DND-41 (cell line): Measurements from ENCODE around the gene CASP4.
"Not testable (repeated sequence)": the region's sequence is repeated elsewhere in the genome, so short reads cannot be mapped to it uniquely, and the experiment has no call there.

Experiments used
- ATAC-seq: fragments of 200-7000 bp; cut with Tn5 transposase; 3 replicates; pipeline ENCODE4 v1.9.1; 2021; ENCODE audit warnings: low read depth; ENCODE audit not compliant: insufficient read depth
- DNase-seq: peaks from one replicate; pipeline ENCODE4 v3.0.0-alpha.2; 2020
- H2AFZ ChIP-seq: 2 replicates; pipeline ENCODE4 v1.6.0; 2012; ENCODE audit warnings: low read depth, low read length
- H3K27ac ChIP-seq: 2 replicates; pipeline ENCODE4 v1.5.1; 2012; ENCODE audit warnings: low read length, inconsistent platforms
- H3K27me3 ChIP-seq: fragments of 200-600 bp; sonication (generic); 2 replicates; pipeline ENCODE4 v1.6.0; 2012; ENCODE audit warnings: low read length, mild to moderate bottlenecking, inconsistent platforms; ENCODE audit not compliant: insufficient read depth, poor library complexity
- H3K36me3 ChIP-seq: 2 replicates; pipeline ENCODE4 v1.5.1; 2012; ENCODE audit warnings: low read length, inconsistent platforms; ENCODE audit not compliant: insufficient read depth
- H3K4me1 ChIP-seq: 2 replicates; pipeline ENCODE4 v1.5.1; 2012; ENCODE audit warnings: mild to moderate bottlenecking, low read length; ENCODE audit not compliant: insufficient read depth
- H3K4me2 ChIP-seq: 2 replicates; pipeline ENCODE4 v1.6.0; 2012; ENCODE audit warnings: mild to moderate bottlenecking, moderate library complexity, low read length, inconsistent platforms; ENCODE audit not compliant: insufficient read depth
- H3K4me3 ChIP-seq, 2 experiments: fragments of 200-600 bp in 1 of 2; shearing (Covaris generic) in 1 of 2; 2 replicates each; pipeline ENCODE4 v1.5.1; 2012 to 2016; ENCODE audit warnings: inconsistent platforms in 2 of 2, low read length in 2 of 2, mild to moderate bottlenecking in 2 of 2, low read depth in 1 of 2, moderate library complexity in 1 of 2
- H3K79me2 ChIP-seq: 2 replicates; pipeline ENCODE4 v1.6.0; 2012; ENCODE audit warnings: low read length, inconsistent platforms; ENCODE audit not compliant: insufficient read depth
- H3K9ac ChIP-seq: 2 replicates; pipeline ENCODE4 v1.6.0; 2012; ENCODE audit warnings: low read depth, mild to moderate bottlenecking, inconsistent platforms, low read length, moderate library complexity
- H3K9me3 ChIP-seq: 2 replicates; pipeline ENCODE4 v1.5.1; 2012; ENCODE audit warnings: low read length, moderate library complexity, mild to moderate bottlenecking, inconsistent platforms; ENCODE audit not compliant: insufficient read depth, severe bottlenecking
- H4K20me1 ChIP-seq: 2 replicates; pipeline ENCODE4 v1.6.0; 2012; ENCODE audit warnings: low read length; ENCODE audit not compliant: insufficient read depth
- CTCF ChIP-seq: IDR thresholded peaks from 2 replicates; pipeline ENCODE4 v1.5.1; 2012; ENCODE audit warnings: borderline replicate concordance, low read length, moderate library complexity, mild to moderate bottlenecking; ENCODE audit not compliant: poor library complexity, severe bottlenecking; ENCODE audit errors: extremely low read depth
- EZH2 ChIP-seq: IDR thresholded peaks from 3 replicates; pipeline ENCODE4 v1.6.1; 2012; ENCODE audit warnings: borderline replicate concordance, low read depth, mild to moderate bottlenecking, moderate library complexity, low read length, inconsistent platforms; ENCODE audit not compliant: severe bottlenecking

CASP4 gene

GRCh38 chr11:104991994-104992393 lies 23.6 kb upstream of the CASP4 start:
- Histone ChIP-seq H3K4me2 (no peak overlapping the region), H3K27ac (no peak overlapping the region), H3K9ac (no peak overlapping the region), H3K27me3 (no peaks in the 10 kb centered on the region), H3K4me3 (no peak overlapping the region), H3K4me1 (no peaks in the 10 kb centered on the region), H3K9me3 (no peaks in the 10 kb centered on the region), H3K36me3 (no peaks in the 10 kb centered on the region), H3K79me2 (no peaks in the 10 kb centered on the region), H2AFZ (no peak overlapping the region), H4K20me1 (no peaks in the 10 kb centered on the region)
- ATAC-seq, result no peak
- DNase-seq, result no peak
- TF ChIP-seq EZH2 (no peak), CTCF (no peak)

- ATAC-seq, result no peak
- no peak for TF ChIP-seq CTCF
- TF ChIP-seq EZH2, result no peak
- H3K27me3 ChIP-seq, result no peaks in the 10 kb centered on the region
These were observed 16.4 kb upstream of the CASP4 start for GRCh38 chr11:104984808-104985207.

DNA sequence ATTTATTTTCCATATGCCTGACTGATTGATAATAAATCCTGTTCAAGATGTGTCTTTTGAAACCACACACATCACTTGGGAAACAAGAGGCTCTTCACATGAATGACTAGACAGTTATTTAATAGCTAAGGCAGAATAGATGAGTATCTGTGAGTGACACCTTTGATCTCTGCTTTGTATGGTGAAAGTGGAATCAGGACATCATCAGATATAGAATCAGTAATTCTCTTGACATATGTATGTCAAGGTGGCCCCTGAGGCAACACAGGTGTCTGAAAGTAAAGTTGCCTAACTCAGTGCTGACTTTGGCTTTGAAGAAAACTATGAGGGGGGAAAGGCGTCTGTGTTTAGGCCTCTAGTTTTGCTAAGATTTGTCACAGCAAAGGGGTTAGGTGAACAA lies 11.5 kb upstream of the CASP4 start:
- H3K36me3 ChIP-seq, result no peaks in the 10 kb centered on the region
- H4K20me1 ChIP-seq, result no peaks in the 10 kb centered on the region
- H3K27me3 ChIP-seq, result no peaks in the 10 kb centered on the region
- no peak overlapping the region for H3K27ac ChIP-seq
- no peak overlapping the region for H3K9ac ChIP-seq
- H3K4me3 ChIP-seq, result no peak overlapping the region
- no peaks in the 10 kb centered on the region for H3K79me2 ChIP-seq
- no peak overlapping the region for H2AFZ ChIP-seq
- TF ChIP-seq CTCF (no peak), EZH2 (no peak)
- DNase-seq, result no peak
- H3K9me3 ChIP-seq, result no peaks in the 10 kb centered on the region
- H3K4me1 ChIP-seq, result no peaks in the 10 kb centered on the region
- no peak overlapping the region for H3K4me2 ChIP-seq
- no peak for ATAC-seq

More at GRCh38 chr11:104984808-104985207, 16.4 kb upstream of the CASP4 start:
- H3K4me2 ChIP-seq, result no peak overlapping the region
- no peaks in the 10 kb centered on the region for H3K4me1 ChIP-seq
- no peaks in the 10 kb centered on the region for H3K9me3 ChIP-seq
- no peaks in the 10 kb centered on the region for H3K79me2 ChIP-seq
- no peaks in the 10 kb centered on the region for H3K36me3 ChIP-seq
- no peaks in the 10 kb centered on the region for H4K20me1 ChIP-seq
- no peak overlapping the region for H3K27ac ChIP-seq
- no peak overlapping the region for H3K9ac ChIP-seq
- DNase-seq, result no peak
- H2AFZ ChIP-seq, result no peak overlapping the region
- H3K4me3 ChIP-seq, result no peak overlapping the region

DNA sequence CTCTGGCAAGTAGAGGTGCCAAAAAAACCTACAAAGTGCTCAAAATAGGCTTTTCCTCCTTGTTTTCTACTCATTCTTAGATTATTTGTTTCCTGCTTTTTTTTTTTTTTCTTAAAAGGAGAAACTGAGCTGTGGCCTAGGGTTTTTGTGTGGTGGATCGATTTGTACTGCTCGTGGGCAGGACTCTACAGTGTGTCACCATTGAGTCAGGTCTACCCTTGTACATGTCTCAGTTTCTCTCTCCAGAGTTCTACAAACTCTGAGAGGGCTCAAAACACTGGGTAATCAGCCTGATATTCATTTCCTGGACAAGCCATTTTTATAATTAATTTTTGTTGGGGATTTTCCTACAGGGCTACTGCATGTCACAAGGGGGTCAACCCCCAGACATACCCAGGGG lies 5.2 kb upstream of the CASP4 start:
- Histone ChIP-seq H3K4me2 (no peak overlapping the region), H3K9me3 (peaks cover 3% of the 10 kb centered on the region), H3K4me3 (no peak overlapping the region), H2AFZ (no peak overlapping the region), H3K79me2 (no peaks in the 10 kb centered on the region), H3K27ac (no peak overlapping the region), H3K36me3 (no peaks in the 10 kb centered on the region), H3K27me3 (no peaks in the 10 kb centered on the region), H3K9ac (no peak overlapping the region), H3K4me1 (peaks cover 9% of the 10 kb centered on the region), H4K20me1 (no peaks in the 10 kb centered on the region)
- ATAC-seq (no peak), DNase-seq (no peak)
- TF ChIP-seq EZH2 (no peak), CTCF (no peak)

GRCh38 chr11:104972924-104973323 lies 4.5 kb upstream of the CASP4 start:
- DNase-seq, result peak; percentile 19
- not testable (repeated sequence) for H4K20me1 ChIP-seq, ATAC-seq, H3K9ac ChIP-seq, H3K27ac ChIP-seq, H3K36me3 ChIP-seq, H3K4me2 ChIP-seq, H3K27me3 ChIP-seq, H3K9me3 ChIP-seq, H3K4me3 ChIP-seq, H2AFZ ChIP-seq, H3K79me2 ChIP-seq
- peaks cover 10% of the 10 kb centered on the region for H3K4me1 ChIP-seq
